Sciatic nerve (tissue), 2 donors: ENCODE data around the gene SCFD1. TPM values are rescaled to one million over a fixed set of nuclear protein-coding genes. Genes with fewer than 3 reads are reported as not detected.
"Not testable (repeated sequence)": the region's sequence is repeated elsewhere in the genome, so short reads cannot be mapped to it uniquely, and the experiment has no call there.

Source experiments
- ATAC-seq: fragments of 200-7000 bp; cut with Tn5 transposase; one replicate; pipeline ENCODE4 v1.9.1; 2020; ENCODE audit warnings: mild to moderate bottlenecking, moderate library complexity
- DNase-seq: peaks from one replicate; pipeline ENCODE4 v3.0.0-alpha.2; 2020; ENCODE audit warnings: low spot score
- intact Hi-C: fragments of 100-400 bp; cut with DNase I; formaldehyde crosslinking; loops from one replicate; pipeline ENCODE4 v1.14.2; 2022
- total RNA-seq: library from RNA; stranded (reverse); fragmentation: NEBNext Ultra II Directional; extraction: Animal tissue kit (Norgen Biotek cat#: 25700); gene quantifications from one replicate; pipeline ENCODE4 v1.2.1, GENCODE V29; 2021
- donor health status: DM: no; HTN: no; CAD: no.
- donor health status: DM: no; HTN: no; CAD: no.

Gene SCFD1
- total RNA-seq, 1 donor from 2014 or later = 91.0 TPM

GRCh38 chr14:30604696-30605095 lies 17.4 kb upstream of the SCFD1 start:
- ATAC-seq, DNase-seq, intact Hi-C loops: not testable (repeated sequence)

- ATAC-seq (no peak), DNase-seq (no peak)
- intact Hi-C loops = no loop called here
These were observed 14.9 kb upstream of the SCFD1 start for GRCh38 chr14:30607156-30607780.

GRCh38 chr14:30608533-30609006 lies 13.5 kb upstream of the SCFD1 start:
- intact Hi-C loops = no loop called here
- ATAC-seq = no peak
- no peak for DNase-seq

DNA sequence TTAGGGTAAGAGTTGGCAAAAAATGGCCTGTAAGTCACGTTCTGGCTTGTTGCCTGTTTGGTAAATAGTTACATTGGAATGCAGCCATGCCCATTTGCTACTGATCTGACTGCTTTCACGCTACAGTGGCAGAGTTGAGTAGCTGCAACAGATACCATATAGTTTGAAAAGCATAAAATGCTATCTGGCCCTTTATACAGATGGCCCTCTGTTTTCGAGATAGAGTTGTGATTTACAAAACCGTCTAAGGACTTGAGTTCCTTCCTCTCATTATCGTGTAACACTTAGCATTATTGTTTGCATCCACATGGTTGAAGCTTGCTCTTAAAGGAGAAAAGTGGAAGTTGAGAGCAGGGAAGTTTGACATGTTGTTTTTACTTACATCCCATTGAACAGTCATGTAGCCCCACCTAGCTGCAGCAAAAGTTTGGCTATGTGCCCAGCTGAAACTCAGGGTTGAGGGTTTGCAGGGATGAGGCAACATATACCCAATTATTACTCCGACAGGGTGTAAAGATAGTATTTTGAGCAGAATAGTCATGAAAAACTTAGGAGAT lies 11.3 kb upstream of the SCFD1 start:
- peak; percentile 32 for ATAC-seq
- peak; percentile 71 for DNase-seq
- intact Hi-C loops = no loop called here

DNA sequence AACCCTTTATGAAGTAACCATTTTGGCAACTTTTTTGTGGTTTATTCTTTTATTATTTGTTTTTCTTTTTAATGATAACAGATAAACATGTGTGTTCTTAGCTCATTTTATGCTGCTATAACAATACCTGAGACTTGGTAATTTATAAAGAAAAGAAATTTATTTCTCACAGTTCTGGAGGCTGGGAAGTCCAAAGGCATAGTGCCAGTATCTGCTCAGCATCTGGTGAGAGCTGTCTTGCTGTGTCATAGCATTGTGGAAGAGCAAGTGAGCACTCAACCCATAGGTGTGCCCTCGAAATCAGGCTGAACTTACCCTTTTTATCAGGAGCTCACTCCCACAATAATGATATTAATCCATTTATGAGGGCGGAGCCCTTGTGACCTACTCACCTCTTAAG lies 8.0 kb upstream of the SCFD1 start:
- no peak for DNase-seq
- intact Hi-C loops = no loop called here

GRCh38 chr14:30620178-30620577 lies 1.9 kb upstream of the SCFD1 start:
- DNase-seq = no peak
- intact Hi-C loops = no loop called here
- no peak for ATAC-seq

More for the DNA sequence above, 8.0 kb upstream of the SCFD1 start:
- ATAC-seq = no peak

DNA sequence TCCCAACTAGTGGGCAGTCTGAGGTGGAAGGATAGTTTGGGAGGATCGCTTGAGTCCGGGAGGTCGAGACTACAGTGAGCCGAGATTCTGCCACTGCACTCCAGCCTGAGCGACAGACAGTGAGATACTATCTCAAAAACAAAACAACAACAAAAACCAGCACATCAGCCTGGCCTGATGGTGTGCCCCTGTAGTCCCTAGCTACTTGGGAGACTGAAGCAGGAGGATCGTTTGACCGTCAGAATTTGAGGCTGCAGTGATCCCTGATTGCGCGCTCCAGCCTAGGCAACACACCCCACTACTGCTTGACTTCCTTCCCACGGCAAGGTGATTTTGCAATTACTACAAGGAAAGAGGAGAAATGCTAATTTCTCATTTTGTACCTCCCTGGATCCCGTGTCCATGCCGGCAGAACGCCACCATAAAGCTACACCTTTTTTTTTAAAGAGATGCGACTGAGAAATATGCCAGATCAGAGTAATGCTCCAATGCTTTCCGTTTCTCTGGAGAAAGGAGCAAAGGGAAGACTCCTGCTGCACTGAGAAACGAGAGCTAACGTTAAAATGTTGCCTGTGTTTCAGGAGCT lies 672 bp upstream of the SCFD1 start:
- intact Hi-C loops = no loop called here
- ATAC-seq = peak; percentile 55
- no peak for DNase-seq

GRCh38 chr14:30623412-30624131 lies 1.5 kb downstream of the SCFD1 start:
- ATAC-seq (no peak), DNase-seq (no peak)
- intact Hi-C loops = no loop called here

DNA sequence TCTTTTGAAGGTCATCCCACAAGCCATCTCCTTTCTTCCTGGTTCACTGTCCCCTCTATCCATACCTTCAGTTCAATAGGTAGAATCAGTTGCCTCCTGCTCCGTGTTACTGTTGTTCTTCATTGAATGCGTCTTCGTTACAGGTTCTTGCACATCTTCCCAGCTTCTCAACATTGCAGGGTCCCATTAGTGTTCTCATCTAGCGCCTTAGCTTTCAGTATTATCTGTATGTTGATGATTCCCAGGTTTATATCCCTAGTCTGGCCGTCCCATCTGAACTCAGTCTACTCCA lies 2.0 kb downstream of the SCFD1 start:
- ATAC-seq (no peak), DNase-seq (no peak)
- intact Hi-C loops = no loop called here

DNA sequence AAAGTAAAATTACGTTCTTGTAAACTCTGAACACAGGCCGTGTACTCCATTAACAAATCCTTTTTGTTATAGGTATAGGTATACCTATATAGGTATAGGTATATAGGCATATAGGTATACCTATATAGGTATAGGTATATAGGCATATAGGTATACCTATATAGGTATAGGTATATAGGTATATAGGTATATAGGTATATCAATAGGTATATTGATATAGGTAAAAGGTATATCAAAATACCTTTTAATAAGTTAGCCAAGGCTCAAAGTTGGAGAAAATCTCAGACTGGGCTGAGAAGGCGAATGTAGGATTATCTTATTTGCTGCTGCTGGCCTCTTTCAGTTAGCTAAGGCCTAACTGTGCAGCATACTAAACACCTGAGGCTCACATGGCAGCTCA lies 3.4 kb downstream of the SCFD1 start:
- DNase-seq (no peak), ATAC-seq (no peak)
- intact Hi-C loops = no loop called here

- DNase-seq, ATAC-seq, intact Hi-C loops: not testable (repeated sequence)
These were observed 7.3 kb downstream of the SCFD1 start for GRCh38 chr14:30629432-30629831.

GRCh38 chr14:30630248-30630647 lies 8.1 kb downstream of the SCFD1 start:
- intact Hi-C loops = no loop called here

GRCh38 chr14:30632730-30633129 lies 10.6 kb downstream of the SCFD1 start:
- intact Hi-C loops = no loop called here
- no peak for ATAC-seq
- DNase-seq = no peak

More at GRCh38 chr14:30630248-30630647, 8.1 kb downstream of the SCFD1 start:
- DNase-seq (no peak), ATAC-seq (no peak)

- intact Hi-C loops = no loop called here
These were observed 16.8 kb downstream of the SCFD1 start for GRCh38 chr14:30638926-30639325.

DNA sequence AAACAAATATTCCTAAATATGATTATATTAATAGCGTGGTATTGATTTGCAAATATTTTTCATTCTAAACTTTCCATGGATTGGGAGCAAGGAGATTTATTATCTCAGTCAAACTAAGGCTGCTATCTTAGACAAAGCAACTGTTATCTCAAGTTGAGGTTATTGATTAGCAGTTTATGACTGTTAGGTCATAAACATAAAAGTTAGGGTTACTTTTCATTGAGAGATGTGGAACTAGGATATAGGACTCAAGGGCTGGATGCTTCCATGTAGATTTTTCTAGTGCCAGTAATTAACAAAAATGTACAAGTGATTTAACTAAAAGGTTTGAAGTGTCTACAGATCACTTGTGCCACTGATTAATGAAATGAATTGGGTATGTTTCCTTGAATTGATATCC lies 19.1 kb downstream of the SCFD1 start:
- intact Hi-C loops = no loop called here
- ATAC-seq (no peak), DNase-seq (no peak)

More at GRCh38 chr14:30638926-30639325, 16.8 kb downstream of the SCFD1 start:
- no peak for ATAC-seq
- DNase-seq = no peak

DNA sequence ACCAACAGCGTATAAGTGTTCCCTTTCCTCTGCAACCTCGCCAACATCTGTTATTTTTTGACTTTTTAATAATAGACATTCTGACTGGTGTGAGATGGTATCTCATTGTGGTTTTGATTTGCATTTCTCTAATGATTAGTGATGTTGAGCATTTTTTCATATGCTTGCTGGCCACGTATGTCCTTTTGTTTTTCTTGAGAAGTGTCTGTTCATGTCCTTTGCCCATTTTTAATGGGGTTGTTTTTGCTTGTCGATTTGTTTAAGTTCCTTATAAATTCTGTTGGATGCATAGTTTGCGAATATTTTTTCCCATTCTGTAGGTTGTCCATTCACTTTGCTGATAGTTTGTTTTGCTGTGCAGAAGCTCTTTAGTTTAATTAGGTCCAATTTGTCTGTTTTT lies 22.3 kb downstream of the SCFD1 start:
- ATAC-seq, intact Hi-C loops, DNase-seq: not testable (repeated sequence)

DNA sequence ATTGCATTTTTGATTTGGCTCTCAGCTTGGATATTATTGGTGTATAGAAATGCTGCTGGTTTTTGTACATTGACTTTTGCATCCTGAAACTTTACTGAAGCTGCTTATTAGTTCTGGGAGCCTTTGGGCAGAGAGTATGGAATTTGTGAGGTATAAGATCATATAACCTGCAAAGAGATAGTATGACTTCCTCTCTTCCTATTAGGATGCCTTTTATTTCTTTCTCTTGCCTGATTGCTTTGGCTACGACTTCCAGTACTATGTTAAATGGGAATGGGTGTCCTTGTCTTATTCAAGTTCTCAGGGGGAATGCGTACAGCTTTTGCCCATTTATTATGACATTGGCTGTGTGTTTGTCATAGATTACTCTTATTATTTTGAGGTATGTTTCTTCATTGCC lies 23.5 kb downstream of the SCFD1 start:
- intact Hi-C loops = no loop called here
- no peak for ATAC-seq
- no peak for DNase-seq

GRCh38 chr14:30648471-30648870 lies 26.4 kb downstream of the SCFD1 start:
- DNase-seq = no peak
- intact Hi-C loops = no loop called here
- ATAC-seq = no peak

- intact Hi-C loops = no loop called here
- ATAC-seq = no peak
- no peak for DNase-seq
These were observed 29.8 kb downstream of the SCFD1 start for GRCh38 chr14:30651937-30652336.

DNA sequence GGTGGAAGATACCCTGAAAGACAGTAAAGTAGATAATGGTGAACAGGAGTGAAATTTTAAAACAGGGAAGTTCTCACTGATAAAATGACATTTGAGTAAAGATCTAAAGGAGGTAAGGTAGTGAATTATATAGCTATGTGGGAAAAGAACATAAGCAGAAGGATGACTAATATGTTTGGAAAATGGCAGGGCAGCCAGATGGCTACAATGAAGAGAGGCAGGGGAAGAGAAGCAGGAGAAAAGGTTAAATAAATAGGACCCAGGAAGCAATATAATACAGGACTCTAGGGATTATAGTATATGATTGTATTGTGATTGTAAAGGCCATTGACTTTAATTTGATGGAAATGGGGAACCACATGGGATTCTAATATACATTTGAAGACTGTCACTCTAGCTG lies 33.0 kb downstream of the SCFD1 start:
- ATAC-seq (no peak), DNase-seq (no peak)
- intact Hi-C loops = no loop called here
